GM12801 (cell line): ENCODE results near the gene ART5.

ENCODE experiments used
- TF ChIP-seq, protein P1 (sequence below): IDR thresholded peaks from one replicate; pipeline ENCODE4 v1.5.1; 2011; ENCODE audit warnings: control low read depth; ENCODE audit not compliant: insufficient read length; ENCODE audit errors: extremely low read depth

Gene ART5

DNA sequence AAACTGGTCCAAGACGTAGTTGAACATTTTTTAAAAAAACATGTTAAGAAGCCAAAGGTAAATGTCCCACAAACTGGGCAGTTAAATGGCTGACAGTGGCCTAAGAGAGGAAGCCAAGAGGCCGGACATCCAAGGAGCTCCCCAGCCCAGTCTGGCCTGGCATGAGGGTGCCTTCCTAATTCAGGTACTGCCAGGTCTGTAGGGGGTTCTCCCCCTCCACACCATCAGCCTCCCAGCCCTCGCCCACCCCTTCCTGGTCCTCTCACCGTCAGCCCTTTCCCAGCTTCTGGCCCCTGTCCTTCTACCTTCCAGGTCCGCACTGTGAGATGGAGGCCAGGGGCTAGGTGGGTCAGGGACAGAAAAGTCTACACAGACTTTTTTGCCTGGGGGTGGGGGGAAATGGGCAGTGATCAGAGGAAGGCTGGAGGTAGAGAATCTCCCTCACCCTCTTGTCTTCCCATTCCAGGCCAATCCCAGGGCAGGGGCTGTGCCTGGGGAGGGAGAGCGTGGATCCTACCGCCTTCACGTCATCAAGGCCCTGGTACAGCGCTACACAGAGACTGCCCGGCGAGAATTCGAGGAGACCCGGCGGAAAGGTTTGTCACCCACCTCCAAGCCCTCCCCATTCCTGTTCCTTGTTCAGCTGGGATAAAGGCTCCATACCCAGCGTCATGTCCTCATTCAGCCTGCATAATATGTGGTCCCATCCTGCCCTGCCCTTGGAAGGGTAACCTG is 6.0 kb downstream of the ART5 start:
- TF ChIP-seq, protein P1, sequence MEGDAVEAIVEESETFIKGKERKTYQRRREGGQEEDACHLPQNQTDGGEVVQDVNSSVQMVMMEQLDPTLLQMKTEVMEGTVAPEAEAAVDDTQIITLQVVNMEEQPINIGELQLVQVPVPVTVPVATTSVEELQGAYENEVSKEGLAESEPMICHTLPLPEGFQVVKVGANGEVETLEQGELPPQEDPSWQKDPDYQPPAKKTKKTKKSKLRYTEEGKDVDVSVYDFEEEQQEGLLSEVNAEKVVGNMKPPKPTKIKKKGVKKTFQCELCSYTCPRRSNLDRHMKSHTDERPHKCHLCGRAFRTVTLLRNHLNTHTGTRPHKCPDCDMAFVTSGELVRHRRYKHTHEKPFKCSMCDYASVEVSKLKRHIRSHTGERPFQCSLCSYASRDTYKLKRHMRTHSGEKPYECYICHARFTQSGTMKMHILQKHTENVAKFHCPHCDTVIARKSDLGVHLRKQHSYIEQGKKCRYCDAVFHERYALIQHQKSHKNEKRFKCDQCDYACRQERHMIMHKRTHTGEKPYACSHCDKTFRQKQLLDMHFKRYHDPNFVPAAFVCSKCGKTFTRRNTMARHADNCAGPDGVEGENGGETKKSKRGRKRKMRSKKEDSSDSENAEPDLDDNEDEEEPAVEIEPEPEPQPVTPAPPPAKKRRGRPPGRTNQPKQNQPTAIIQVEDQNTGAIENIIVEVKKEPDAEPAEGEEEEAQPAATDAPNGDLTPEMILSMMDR: no peak

DNA sequence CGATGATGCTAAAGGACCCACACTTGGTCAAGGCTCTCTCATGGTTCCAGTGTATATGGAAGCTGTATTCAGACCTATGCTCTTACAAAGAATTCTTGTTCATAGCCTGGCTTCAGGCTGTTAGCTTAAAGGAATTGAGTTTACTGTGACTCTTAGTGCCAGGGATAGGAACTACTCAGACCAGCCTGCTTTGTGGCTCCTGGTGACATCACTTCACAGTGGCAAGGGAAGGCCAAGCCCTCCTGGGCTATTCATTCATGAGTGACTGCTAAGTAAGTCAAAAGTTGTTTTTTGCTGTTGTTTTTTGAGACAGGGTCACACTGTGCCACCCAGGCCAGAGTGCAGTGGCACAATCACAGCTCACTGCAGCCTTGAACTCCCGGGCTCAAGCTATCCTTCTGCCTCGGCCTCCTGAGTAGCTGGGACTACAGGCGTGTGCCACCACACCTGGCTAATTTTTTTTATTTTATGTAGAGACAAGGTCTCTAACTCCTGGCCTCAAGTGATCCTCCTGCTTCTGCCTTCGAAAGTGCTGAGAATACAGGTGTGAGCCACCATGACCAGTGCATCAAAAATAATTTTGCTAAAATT is 9.6 kb downstream of the ART5 start:
- TF ChIP-seq, protein P1: no peak

DNA sequence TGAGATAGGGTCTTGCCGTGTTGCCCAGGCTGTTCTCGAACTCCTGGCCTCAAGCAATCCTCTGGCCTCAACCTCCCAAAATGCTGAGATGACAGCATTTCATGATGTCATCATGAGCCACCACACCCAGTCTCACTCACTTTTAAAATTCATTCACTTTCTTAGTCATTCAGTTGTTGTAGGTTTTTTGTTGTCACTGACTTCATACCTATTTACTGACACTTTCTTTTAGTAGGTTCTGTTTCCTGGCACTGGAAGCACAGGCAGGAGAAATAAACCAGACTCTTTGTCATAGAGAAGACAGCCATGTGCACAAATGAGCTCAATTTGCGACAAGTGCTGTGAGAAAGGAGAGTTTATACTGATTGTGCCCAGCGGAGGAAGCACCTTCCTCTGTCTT is 10.5 kb downstream of the ART5 start:
- TF ChIP-seq, protein P1: no peak

DNA sequence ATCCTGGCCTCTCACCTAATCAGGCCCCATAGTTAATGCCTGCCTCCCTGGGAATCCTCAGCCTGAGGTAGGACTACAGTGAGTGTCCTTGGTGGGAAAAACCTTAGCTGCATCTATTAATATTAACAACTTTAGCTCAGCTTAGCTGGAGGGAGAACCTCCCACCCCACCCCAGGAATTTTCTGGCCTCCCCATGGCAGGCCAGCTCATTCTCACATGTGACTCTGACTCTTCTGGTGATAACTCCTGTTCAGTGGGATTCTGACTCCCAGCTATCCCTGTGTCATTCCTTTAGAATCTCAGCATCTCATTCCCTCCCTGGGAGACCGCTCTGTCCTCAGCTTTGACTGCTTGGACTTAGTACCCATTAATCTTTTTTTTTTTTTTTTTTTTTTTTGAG is 14.5 kb downstream of the ART5 start:
- TF ChIP-seq, protein P1: no peak

DNA sequence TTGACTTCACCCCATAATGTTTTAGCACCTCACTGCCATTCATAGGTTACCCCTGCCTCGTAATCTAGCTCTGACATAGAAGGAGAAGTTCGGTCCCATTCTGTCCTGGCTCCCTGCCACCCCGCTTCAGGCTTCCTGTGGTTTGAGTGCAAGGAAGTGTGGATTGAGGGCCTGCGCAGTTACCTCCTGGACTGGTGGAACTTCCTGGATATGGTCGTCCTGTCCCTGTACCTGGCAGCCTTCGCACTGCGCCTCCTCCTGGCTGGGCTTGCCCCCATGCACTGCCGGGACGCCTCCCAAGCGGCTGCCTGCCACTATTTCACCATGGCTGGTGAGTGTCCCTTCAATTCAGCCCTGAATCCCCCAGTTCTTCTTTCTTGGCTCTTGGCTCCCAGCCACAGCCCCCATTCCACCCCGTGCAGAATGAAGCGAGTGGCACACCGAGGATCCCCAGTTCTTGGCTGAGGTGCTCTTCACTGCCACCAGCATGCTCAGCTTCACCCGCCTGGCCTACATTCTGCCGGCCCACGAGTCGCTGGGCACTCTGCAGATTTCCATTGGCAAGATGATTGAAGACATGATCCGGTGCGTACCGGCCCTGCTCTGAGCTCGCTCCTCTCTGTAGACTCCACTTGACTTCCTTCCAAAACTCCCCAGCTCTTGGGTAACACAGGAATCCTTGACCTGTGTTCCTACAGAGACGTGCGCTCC is 15.4 kb downstream of the ART5 start:
- TF ChIP-seq, protein P1: no peak

DNA sequence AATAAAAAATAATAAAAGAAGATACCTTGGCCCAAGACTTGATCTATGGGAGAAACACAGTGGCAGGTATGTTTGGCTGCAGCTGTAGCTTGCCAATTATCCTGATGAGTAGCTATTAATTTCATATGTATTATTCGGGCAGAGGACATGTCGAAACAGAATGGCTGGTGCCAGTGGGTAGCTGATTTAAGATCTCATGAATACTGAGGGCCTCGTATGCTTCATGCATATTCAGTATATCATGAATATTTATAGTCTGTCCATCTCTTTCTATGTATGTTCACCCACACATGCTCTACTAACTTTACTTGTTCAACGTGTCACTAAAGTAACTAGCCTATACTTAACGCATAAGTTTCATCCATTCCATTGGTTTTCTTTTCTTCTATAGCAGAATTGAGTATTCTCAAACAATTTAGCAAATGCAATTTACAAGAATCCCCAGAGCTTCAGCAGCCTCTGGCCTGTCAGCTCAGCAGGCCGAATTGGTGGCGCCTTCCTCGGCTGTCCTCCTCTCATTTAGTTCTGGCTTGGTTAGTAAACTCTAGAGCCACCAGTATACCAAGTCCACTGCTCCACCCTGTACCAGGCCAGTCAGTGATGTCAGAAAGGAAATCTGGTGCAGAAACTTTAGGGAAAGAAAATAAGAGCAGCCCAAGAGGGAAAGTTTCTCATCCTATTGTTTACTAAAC is 17.9 kb downstream of the ART5 start:
- TF ChIP-seq, protein P1: no peak

DNA sequence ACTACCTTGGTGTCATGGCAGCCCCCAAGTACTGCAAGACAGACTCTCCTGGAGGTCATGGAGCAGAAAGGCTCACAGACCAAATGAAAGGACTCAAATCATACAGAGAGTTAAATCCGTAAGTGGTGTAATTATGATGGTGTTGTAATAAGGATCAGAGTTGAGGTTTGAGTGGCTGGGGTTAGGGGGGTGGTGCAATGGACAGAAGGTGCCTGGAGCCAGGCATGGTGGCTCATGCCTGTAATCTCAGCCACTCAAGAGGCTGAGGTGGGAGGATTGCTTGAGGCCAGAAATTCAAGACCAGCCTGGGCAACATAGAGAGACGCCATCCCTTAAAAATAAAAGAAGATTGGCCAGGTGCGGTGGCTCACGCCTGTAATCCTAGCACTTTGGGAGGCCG is 18.7 kb downstream of the ART5 start:
- TF ChIP-seq, protein P1: no peak
